Stimulated activated CD4-positive, alpha-beta T cell treated with anti-CD3 and anti-CD28 coated beads, Interleukin-1b, Interleukin-23, amount 100 ng/mL, for 48 hours (primary cell): ENCODE results near the gene UBE2M.
"Not testable (repeated sequence)": the region's sequence is repeated elsewhere in the genome, so short reads cannot be mapped to it uniquely, and the experiment has no call there.

Experiments used
- DNase-seq: peaks from one replicate; pipeline ENCODE4 v3.0.0-alpha.2; 2020

UBE2M gene

DNA sequence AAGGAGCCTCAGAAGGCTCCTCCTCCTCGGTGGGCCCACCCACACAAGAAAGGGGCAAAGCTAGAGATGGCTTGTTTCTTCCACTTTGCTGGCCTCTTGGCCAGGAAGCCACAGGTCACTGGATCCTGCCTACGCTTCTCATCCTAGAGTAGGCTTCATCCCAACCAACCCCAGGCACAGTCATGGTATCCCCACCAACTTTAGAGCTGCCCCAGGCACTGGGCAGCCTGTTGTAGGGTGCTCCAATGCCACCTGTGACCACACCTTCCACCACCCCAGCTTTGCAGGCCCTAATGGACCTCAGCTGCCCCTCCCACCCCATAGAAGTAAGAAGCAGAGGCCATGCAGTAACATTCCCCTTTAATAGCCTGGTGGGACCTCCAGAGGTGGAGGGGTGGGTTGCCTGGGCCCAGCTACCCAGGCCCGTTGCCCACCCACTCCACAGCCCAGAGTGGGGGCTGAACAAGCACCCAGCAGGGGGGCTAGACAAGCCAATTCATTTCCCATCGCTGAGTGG, 3.0 kb downstream of the UBE2M start:
- DNase-seq = no peak

DNA sequence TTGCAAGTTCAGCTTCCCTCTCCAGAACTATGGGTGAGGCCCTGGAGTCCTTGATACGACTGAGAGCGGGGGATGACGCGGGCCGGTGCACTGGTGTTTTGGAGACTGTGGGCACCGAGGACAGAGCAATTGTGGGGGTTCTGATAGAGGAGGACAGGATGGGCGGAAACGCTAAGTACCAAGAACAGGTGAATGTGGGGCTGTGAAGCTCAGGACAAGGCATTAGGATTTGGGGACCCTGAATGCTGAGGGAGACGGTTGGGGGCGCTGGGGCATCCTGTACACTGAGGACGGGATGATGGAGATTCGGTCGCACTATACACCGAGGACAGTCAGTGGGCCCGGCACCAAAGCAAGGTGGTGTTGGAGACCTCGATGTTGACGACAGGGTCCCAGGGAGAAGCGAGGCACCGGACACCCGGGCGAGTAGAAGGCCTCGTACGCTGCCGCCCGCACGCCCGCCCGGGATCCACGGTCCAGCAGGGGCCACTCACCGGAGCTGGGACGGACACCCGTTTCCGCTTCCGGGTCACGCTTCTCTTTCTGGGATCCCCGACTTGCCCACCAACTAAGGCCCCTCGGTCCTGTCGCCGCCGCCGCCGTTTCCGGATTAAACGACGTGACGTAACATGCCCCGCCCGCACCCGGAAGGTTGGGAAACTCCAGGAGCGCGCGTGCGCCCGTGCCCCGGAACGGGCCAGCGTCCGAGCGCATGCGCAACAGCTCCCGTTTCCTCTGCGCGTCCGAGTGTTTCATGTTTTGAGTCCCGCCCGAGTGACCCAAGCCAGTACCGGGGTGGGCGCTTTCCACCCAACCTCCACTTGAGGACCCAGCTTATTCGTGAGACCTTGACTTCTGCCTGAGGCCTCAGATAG, 3.7 kb downstream of the UBE2M start, which contains the start of gene CHMP2A:
TSS of gene CHMP2A (minus strand) at position 612 of the 875 bp plus-strand sequence. CDS start 893 bp downstream, outside the sequence.
- peak; percentile 98 for DNase-seq

DNA sequence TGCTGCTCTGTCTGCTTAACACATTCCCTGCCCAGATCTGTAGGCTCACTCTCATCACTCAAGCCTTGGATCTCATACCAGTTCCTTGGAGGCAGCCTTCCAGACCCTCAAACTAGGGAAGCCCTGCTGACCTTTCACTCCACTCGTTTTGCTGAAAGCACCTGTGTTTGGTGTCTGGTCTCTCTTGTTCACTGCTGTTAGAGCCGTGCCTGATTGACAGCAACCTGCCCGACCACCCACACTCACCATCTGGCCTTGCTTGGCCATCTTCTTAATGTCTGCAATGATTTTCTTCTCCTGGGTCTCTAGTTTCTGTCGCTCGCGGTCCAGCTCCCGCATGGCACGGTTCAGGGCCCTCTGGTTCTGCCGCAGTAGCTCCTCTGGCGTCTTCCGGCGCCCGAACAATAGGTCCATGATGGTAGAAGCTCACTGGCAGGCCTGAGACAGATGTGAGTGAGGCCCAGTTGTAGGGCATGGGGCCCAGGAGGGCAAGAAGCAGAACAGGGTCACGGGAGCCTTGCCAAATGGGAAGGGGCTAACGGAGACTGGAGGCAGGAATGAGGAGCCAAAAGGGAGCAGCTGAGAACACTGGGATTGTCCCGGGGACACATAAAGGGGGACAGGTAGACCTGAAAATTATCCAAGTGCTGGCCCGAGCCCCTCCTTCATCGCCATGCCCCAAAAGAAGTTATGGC, 4.5 kb downstream of the UBE2M start:
- no peak for DNase-seq

DNA sequence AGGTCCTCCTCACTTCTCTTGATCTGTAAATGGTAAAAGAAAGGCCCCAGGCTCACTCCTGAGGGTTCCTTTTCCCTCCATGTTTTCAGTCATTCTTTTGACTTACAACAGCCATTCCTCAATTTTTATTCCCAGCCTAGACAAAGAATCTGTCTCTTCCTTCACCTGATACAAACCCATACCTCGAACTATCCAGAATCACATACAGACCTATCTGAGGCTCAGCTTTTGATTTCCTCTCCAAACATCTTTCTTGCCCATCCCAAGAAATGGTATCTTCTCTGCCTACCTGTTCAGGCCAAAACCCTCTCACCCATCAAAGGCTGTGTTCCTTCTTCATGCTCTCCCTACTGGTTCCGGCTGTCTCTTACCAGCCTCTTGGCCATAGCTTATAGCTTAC, 5.8 kb downstream of the UBE2M start:
- no peak for DNase-seq

DNA sequence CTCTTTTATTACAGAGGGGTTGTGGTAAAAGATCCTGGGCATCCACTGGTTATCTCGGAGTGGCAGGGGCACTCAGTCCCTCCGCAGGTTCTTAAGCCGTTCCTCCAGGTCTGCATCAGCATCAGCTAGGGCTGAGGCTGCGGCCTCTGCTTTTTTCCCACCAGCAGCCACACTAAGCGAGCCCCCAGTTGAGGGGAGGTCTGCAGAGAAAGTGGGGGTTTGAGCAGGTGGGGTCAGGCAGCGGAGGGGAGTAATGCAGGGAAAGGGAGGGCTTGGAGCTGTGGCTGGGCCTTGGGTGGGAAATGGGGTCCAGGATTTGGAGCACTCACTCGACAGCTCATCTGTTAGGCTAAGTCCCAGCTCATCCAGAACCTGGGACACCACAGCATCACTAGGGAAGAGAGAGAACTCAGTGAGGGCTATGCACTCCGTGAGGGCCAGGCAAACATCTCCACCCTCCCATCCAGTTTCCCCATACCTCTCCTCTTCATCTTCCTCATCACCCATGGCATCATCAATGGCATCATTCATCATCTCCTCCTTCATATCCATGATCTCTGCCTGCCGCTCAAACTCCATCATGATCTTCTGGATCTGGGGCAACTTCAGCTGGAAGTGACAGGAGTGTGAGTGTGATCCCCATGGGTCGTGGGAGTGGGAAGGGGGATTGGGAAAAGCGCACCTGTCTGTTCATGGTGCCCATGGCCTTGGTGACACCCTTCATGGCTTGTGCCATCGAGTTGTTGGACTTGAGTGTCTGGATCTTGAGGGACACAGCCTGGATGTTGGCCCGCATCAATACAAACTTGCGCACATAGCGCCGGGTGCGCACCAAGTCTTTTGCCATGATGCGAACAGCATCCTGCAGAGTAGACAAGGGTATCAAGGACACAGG, 6.6 kb downstream of the UBE2M start:
- DNase-seq = no peak

DNA sequence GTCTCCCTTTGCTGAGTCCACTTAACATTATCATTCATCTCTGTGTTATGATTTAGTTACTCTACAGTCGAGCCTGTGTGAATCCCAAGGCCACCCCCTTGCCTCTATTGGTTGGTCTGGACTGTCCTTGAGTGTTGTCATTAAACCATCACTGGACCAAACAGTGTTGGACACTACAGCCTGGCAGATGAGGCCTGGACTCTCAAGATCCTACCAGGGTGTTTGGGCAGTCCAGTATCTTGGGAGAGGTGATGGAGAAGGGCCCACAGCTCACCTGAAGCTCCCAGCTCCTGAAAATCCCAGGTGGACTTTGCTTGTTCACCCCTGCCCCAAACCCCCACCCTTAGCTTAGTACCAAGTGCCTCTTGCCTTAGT, 7.3 kb downstream of the UBE2M start:
- no peak for DNase-seq

DNA sequence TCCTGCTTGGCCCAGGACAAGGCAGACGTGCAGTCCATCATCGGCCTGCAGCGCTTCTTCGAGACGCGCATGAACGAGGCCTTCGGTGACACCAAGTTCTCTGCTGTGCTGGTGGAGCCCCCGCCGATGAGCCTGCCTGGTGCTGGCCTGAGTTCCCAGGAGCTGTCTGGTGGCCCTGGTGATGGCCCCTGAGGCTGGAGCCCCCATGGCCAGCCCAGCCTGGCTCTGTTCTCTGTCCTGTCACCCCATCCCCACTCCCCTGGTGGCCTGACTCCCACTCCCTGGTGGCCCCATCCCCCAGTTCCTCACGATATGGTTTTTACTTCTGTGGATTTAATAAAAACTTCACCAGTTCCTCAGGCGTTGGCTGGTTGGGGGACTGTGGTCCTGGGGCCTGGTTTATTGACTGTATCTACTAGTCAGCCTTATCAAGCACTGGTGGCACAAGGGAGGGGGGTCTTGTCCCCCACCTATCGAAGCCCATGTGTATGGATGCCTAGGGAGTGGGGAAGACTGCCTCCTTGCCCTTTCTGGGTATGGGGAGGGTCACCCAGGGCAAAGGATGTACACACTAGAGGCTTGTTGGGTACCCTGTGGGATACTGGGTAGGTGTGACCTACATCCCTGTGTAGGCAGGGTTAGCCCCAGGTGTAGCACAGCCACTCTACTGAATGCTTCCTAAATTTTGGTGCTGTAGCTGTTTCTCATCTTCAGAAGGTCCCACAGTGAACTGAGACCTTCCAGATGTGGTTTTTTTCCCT, 7.9 kb downstream of the UBE2M start:
- DNase-seq = no peak

DNA sequence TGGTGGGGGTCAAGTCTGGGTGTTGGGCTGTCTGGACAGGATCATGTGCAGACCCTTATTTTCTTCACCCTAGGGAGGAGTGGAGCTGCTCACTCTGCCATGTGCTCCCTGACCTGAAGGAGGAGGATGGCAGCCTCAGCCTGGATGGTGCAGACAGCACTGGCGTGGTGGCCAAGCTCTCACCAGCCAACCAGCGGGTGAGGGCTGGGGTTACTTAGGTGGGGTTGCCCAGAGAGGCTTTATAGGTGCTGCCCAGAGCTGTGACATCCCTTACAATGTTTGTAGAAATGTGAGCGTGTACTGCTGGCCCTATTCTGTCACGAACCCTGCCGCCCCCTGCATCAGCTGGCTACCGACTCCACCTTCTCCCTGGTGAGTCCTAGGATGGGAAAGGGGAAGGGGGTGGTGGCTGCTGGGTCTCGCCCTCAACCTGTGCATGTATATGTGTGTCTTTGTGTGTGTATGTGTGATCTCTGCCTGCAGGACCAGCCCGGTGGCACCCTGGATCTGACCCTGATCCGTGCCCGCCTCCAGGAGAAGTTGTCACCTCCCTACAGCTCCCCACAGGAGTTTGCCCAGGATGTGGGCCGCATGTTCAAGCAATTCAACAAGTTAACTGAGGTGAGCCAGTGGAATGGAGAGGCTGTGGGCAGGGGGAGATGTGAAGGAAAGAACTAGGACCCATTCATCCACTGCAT, 8.6 kb downstream of the UBE2M start:
- DNase-seq = no peak

DNA sequence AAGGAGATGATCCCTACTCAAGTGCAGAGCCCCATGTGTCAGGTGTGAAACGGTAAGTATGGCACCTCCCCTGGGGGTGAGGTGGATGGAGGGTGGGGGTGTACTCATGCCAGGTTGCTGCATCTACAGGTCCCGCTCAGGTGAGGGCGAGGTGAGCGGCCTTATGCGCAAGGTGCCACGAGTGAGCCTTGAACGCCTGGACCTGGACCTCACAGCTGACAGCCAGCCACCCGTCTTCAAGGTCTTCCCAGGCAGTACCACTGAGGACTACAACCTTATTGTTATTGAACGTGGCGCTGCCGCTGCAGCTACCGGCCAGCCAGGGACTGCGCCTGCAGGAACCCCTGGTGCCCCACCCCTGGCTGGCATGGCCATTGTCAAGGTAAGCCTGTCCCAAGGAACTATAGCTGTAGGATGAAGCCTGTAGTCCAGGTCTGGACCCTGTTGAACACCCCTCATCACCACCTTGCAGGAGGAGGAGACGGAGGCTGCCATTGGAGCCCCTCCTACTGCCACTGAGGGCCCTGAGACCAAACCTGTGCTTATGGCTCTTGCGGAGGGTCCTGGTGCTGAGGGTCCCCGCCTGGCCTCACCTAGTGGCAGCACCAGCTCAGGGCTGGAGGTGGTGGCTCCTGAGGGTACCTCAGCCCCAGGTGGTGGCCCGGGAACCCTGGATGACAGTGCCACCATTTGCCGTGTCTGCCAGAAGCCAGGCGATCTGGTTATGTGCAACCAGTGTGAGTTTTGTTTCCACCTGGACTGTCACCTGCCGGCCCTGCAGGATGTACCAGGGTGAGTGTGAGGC, 9.3 kb downstream of the UBE2M start:
- no peak for DNase-seq

DNA sequence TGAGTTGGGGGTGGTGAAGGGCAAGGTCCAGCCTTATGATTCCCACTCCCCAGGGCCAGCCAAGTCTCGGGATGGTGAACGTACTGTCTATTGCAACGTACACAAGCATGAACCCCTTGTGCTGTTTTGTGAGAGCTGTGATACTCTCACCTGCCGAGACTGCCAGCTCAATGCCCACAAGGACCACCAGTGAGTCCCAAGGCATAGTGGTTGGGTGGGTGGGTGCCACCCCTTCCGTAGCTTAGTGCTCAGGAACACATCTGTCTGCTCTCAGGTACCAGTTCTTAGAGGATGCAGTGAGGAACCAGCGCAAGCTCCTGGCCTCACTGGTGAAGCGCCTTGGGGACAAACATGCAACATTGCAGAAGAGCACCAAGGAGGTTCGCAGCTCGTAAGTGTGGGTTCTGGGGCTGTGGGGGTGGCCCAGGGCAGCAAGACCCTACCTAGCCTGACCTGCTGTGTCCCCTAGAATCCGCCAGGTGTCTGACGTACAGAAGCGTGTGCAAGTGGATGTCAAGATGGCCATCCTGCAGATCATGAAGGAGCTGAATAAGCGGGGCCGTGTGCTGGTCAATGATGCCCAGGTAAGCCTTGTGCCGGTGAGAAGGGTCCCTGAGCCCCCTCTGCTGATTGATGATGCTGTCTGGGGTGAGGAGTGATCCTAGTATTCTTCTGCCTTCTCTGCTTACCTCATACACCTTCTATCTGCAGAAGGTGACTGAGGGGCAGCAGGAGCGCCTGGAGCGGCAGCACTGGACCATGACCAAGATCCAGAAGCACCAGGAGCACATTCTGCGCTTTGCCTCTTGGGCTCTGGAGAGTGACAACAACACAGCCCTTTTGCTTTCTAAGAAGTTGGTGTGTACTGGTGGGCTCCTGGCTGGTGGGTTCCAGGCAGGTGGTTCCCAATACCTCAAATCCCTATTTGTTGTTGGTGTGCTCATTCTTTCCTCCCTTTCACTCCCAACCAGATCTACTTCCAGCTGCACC, 10.8 kb downstream of the UBE2M start:
- no peak for DNase-seq

DNA sequence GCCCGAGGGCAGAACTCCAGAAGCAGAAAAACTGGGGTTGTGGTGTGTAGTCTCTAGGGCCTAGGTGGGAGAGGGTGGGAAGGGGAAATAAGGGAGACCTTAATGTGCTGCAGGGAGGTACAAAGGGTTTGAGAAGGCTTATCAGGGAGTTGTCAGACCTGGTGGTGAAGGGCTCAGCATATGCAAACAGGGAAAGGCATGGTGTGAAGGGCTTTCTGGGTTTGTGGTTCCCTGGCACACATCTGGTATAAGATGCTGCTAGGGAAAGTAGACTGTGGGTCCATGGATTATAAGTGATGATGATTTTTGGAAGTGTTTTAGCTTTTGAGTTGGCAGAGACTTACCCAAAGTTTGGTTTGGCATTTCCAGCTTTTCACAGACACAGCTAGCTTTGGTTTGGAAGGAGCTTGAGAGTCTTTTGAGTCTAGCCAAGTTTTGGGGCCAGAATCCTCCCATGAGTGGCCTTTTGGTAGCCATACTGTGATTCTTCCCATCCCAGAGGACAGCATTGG, 12.3 kb downstream of the UBE2M start:
- DNase-seq = no peak

DNA sequence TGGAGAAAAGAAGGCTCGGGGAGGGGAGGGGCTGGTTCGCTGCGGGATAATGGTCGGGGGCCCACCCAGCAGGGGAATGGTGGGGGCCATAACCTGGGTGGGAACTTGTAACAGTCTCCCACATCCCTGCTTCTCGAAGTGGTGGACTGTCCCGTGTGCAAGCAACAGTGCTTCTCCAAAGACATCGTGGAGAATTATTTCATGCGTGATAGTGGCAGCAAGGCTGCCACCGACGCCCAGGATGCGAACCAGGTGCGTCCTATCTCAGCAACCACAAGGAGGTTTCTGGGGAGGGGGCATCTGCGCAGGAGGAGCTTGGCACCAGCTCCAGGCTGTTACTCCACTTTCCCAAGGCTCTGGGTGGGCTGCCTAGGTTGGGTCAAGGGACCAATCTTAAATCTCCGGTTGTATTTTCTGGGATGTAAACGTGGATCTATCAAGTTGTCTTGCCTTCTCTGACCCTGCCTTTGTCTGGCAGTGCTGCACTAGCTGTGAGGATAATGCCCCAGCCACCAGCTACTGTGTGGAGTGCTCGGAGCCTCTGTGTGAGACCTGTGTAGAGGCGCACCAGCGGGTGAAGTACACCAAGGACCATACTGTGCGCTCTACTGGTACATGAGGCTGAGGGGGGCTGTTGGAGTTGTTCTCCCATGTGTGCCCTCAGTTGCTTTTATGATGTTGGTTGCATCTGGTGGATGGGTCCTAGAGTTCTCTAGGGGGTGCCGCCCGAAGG, 13.0 kb downstream of the UBE2M start:
- no peak for DNase-seq

DNA sequence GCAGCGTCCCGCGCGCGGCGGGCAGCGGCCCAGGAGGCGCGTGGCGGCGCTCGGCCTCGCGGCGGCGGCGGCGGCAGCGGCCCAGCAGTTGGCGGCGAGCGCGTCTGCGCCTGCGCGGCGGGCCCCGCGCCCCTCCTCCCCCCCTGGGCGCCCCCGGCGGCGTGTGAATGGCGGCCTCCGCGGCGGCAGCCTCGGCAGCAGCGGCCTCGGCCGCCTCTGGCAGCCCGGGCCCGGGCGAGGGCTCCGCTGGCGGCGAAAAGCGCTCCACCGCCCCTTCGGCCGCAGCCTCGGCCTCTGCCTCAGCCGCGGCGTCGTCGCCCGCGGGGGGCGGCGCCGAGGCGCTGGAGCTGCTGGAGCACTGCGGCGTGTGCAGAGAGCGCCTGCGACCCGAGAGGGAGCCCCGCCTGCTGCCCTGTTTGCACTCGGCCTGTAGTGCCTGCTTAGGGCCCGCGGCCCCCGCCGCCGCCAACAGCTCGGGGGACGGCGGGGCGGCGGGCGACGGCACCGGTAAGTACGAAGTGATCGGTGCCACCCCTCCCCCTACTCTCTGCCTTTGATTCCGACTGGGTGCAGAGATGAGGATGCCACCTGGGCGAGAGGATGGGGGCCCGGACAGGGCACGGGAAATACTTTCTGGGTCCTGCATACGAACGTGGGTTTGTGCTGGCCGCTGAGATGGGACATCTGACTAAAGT, 13.7 kb downstream of the UBE2M start:
- peak; percentile 71 for DNase-seq

DNA sequence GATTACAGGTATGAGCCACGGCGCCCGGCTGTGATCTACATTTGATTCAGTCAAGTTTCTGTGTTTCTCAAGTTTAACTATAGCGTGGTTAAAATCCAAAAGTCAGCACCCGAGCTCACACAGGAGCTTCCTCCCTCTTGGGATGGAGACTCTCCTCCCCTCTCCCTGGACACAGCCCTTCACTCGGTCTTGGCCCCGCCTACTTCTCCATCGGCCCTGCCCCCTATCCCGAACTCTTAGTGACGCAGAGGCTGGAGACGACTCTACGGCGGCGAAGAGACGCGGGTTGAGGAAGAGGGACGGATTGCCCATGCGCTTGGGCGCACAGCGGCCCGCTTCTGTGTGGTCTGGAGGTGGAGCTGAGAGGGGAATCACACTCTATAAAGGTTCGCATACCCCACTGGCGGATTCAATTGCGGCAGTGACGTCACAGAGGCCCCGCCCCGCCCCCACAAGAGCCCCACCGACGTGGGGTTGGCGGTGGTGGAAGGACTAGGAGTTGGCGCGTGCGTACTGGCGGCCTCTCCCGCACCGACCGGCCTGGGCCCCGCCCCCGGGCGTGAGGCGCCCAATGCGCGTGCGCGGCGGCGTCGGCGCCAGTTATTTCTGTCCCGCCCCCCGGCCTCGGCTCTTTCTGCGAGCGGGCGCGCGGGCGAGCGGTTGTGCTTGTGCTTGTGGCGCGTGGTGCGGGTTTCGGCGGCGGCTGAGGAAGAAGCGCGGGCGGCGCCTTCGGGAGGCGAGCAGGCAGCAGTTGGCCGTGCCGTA, 14.4 kb downstream of the UBE2M start, which contains the start of gene TRIM28:
TSS of gene TRIM28 (plus strand) at position 239 of the 765 bp plus-strand sequence. CDS start 694 bp downstream, outside the sequence.
- DNase-seq = peak; percentile 100

DNA sequence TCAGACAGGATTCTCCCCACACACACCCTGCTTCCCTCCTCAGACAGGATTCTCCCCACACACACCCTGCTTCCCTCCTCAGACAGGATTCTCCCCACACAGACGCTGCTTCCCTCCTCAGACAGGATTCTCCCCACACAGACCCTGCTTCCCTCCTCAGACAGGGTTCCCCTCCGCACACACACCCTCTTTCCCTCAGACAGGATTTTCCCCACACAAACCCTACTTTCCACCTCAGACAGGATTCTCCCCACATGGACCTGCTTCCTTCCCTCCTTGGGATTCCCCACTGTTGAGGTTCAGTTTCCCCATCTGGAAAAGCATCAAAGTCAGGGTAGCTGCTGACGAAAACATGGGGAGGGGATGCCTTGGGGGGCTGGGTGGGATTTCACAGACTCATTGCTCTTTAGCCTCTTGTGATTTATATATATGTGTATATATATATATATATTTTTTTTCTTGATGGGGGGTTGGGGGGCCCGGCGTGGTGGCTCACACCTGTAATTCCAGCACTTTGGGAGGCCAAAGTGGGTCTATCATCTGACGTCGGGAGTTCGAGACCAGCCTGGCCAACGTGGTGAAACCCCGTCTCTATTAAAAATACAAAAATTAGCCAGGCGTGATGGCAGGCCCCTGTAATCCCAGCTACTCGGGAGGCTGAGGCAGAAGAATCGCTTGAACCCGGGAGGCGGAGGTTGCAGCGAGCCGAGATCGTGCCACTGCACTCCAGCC, 15.6 kb downstream of the UBE2M start:
- not testable (repeated sequence) for DNase-seq

DNA sequence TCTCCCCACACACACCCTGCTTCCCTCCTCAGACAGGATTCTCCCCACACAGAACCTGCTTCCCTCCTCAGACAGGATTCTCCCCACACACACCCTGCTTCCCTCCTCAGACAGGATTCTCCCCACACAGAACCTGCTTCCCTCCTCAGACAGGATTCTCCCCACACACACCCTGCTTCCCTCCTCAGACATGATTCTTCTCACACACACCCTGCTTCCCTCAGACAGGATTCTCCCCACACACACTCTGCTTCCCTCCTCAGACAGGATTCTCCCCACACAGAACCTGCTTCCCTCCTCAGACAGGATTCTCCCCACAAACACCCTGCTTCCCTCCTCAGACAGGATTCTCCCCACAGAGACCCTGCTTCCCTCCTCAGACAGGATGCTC, 19.2 kb downstream of the UBE2M start:
- not testable (repeated sequence) for DNase-seq
